ENCODE data around the gene DNAJC4.

DNAJC4 gene

GRCh38 chr11:64261556-64262080 is 31.3 kb downstream of the DNAJC4 start:
- no peak for DNase-seq

GRCh38 chr11:64262271-64263002 is 32.1 kb downstream of the DNAJC4 start:
- DNase-seq, result no peak

GRCh38 chr11:64263021-64263946 is 32.9 kb downstream of the DNAJC4 start:
- DNase-seq, result no peak

DNA sequence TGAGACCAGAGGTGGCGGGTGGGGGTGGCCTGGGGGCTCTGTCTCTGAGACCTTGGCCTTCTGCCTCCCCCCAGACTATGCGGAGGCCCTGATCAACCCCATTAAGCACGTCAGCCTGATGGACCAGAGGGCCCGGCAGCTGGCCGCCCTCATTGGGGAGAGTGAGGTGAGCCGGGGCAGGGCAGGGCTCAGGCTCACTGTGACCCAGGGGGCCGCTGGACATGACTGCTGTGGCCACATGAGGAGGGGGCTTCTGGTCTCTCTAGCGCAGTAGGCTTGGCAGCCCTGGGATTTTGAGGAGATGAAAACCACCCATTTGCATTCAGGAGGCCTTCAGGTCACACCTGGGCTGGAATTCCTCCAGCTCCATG is 33.6 kb downstream of the DNAJC4 start:
- no peak for DNase-seq

- DNase-seq, result peak in 2 of 3 experiments; percentile 49 to 72
These were observed 34.1 kb downstream of the DNAJC4 start for GRCh38 chr11:64264371-64264852.

GRCh38 chr11:64265176-64266160 is 35.1 kb downstream of the DNAJC4 start:
- peak in 2 of 3 experiments; percentile 27 to 61 for DNase-seq

GRCh38 chr11:64266339-64266738 is 36.0 kb downstream of the DNAJC4 start:
- no peak for DNase-seq

GRCh38 chr11:64267207-64267945 is 37.0 kb downstream of the DNAJC4 start:
- DNase-seq, result peak in 2 of 3 experiments; percentile 27 to 55

DNA sequence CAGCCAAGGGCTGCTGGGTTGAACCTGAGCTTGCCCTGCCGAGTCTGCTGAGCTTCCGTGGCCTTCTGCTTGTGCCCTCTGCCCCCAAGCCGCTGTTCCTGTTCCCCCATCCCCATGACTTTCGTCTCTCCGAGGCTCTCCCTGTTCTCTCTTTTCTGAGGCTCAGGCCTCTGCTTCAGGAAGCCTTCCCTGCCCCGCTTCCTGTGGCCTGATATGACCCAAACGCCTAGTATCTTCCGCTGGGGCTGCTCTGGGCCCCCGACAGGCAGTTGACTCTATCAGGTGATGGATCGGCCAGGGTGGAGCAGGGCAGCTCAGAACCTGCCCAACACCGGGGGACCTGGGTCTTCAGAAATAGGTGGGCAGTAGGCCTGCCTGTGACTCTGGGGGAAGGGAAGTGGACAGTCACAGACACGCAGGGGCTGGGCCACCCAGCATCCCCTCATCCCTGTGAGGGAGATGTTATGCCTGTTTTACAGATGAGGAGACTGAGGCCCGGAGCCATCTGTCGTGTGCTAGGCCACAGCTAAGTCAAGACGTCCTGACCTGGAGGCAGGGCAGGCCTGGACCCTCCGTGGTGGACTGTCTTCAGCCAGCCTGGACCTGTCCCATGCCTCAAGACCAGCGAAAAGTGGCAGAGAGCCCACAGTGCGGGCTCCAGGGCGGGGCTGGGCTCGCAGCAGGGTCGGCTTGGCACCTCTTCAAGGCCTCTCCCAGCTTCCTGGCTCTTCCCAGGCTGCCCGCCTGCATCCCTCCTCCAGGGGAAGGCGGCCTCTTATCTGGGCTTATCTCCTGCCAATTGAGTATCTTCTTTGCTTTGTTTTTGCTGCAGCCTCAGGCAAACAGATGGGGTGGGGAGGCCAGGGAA is 37.9 kb downstream of the DNAJC4 start:
- peak in 1 of 3 experiments; percentile 31 for DNase-seq

- DNase-seq, result peak in 1 of 3 experiments; percentile 63
These were observed 38.7 kb downstream of the DNAJC4 start for GRCh38 chr11:64268893-64269539.

GRCh38 chr11:64269540-64270220 is 39.3 kb downstream of the DNAJC4 start:
- DNase-seq, result peak; percentile 99 to 100 (median 100)

DNA sequence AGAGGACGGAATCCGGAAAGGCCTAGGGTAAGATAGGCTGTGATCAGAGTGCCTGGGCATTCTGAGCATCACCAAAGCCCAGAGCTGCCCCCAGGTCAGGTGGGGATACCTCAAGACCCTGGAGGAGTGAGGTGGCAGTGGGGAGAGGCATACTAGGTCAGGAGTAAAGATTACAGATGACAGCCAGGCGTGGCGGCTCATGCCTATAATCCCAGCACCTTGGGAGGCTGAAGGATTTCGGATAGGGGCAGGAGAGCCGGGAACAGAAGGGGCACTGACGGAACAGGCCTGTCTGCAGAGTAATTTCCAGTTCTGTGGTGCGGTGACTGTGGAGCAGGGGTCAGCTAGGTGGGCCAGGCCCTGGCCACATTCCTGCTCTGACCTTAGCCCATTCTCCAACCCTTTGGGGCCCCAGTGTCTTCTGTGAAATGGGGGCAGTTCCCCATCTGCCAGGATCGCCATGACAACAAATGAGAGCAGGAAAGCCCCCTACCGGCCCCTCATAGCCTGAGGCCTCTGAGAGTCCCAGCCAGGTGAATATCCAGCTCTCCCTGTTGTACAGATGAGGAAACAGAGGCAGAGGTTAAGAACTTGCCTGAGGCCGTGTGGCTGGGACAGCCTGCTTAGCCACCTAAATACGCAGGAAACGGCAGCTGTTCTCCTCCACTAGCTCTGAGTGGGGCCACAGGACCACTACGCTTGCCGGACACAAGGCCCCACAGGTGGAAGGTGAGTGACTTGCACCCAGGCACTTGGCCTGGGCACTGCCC is 44.9 kb downstream of the DNAJC4 start:
- DNase-seq, result peak in 1 of 3 experiments; percentile 6

- no peak for DNase-seq
These were observed 45.5 kb downstream of the DNAJC4 start for GRCh38 chr11:64275841-64276240.

DNA sequence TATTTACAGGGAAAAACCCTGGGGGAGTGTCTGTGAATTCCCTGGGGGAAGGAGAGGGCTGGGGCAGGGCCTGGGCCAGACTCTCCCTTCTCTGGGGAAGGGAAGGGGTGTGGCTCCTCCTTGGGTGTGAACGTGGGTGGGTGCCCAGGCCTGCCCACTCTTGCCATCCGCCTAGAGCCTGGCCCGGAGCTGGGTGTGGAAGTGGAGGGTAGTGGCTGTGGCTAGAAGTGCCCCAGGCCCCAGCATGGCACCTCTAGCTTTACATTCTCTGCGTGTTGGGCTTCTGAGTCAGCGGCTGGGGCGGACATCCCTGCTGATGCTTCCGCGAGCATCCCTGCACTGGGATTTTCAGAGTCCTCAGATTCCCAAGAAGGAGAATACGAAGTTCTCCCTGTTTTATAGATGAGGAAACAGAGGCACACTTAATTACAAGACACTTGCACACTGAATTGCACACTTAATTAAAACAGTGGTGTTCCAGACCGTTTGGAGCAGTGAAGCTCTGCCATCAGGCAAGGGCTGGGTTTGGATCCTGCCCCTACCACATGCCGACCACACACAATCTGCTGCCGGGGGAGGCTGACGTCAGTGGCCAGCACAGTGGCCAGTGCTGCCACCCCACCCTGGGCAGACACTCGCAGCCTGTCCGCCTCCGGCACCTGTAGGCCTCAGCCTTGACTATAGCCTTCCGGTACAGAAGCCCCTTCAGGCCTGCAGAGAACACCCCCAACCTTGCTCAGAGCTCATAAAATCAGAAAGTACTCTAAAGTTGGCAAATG is 46.5 kb downstream of the DNAJC4 start:
- DNase-seq, result no peak

- no peak for DNase-seq
These were observed 48.3 kb downstream of the DNAJC4 start for GRCh38 chr11:64278576-64279190.

DNA sequence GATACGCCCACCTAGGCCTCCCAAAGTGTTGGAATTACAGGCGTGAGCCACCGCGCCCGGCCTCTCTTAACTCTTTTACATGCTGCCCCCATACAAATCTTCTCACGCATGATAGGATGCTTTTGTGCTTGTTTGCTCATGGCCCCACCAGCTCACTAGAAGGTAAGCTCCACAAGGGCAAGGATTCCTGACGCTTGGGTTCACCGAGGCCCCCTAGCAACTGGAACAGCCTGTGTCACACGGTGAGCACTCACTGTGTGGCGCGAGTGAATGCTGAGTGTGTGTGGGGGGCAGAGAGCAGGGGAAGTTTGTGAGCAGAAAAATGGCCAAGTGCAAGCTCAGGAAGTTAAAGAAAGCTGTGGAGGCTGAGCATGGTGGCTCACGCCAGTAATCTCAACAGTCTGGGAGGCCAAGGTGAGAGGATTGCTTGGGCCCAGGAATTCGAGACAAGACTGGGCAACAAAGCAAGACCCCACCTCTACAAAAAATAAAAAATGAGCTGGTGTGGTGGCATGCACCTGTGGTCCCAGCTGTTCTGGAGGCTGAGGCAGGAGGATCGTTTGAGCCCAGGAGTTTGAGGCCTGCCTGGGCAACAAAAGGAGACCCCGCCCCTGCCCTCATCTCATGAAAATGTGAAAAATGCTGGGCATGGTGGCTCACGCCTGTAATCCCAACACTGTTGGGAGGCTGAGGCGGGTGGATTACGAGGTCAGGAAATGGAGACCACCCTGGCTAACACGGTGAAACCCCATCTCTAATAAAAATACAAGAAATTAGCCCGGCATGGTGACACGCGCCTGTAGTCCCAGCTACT is 51.8 kb downstream of the DNAJC4 start:
- no peak for DNase-seq

Data from NCI-H1417 (cell line).